ENCODE results near the gene CCDC144A.
"Not testable (repeated sequence)": the region's sequence is repeated elsewhere in the genome, so short reads cannot be mapped to it uniquely, and the experiment has no call there.

Gene CCDC144A

GRCh38 chr17:16689731-16690281 lies at the start of gene CCDC144A:
TSS of gene CCDC144A (plus strand) at chr17:16690241. CDS start at chr17:16690401, 160 bp downstream.
- DNase-seq (ENCODE audit: low spot score): not testable (repeated sequence)

- no peak for DNase-seq (ENCODE audit: low spot score)
These were observed 40.5 kb upstream of the CCDC144A start for GRCh38 chr17:16649585-16649984.

DNA sequence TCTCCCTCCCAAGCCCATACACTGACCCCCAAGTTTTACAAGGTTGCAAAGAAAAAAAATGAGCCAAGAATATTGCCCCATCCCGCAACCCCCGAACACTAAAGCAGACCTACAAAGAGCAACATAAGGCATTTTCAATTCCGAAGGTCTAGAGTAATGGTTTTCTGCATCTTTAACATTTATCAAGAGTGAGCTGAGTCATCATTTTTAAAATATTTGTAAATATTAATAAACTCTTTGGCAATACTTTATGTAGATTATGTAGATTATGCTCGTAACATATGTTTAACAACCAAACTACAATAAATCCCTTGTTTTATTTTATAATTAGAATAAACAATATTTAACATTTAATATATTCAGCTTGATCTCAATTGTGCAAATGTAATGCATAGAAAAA lies 37.8 kb upstream of the CCDC144A start:
- DNase-seq (ENCODE audit: low spot score): no peak

DNA sequence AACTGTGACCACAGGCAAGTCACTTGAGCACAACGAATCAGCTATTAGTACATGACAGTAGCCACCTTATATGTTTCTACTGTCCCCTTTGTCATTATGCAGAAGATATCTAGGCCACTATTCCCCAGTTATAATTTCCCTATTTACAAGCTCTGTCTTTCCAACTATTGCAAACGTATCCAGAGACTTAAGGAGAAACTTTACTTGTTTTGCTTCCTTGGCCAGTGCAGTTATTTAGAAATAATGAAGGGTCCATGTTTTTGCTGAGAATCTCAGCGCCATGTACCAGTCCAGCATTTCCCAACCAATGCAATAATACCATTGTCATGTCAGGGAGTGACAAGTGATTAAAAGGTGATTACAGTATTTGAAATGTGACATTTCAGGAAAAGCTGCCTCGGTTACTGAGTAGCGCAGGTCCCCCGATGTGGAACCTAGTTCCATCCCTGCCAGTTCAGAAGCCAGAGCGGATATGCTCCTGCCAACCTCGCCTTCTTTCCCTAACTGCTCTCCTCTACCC lies 37.1 kb upstream of the CCDC144A start:
- peak; percentile 5 for DNase-seq (ENCODE audit: low spot score)

DNA sequence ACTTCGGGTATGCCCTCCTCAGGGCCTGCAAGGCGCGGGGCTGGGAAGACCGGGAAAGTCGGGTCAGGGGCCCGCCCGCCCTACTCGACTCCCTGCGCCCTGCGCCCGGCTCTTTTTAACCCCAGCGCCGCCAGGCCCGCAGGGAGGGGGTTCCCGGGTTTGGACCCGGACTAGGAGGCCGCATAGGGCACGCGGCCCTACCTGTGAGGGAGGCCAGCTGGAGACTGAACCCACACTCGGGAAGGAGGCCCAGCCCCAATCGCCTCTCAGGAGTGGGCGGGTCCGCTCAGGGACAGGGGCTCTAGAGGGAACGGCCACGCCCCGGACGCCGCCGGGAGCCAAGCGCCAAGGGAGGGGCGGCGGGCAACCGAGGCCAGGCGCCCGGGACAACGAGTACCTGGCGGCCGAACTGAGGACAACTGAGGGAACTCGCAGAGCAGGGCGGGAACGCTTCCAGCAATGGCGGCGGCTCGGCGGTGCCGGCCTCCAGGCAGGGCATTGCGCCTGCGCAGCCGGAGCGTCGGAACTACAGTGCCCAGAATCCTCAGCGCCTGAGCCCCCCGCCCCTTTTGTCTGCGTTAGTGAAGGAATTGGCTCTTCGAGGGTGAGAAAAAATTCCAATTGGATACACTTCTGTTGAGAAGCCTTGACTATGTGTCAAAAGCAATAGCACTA lies 36.5 kb upstream of the CCDC144A start, which contains the start of gene ZNF624:
ZNF624 (minus strand) TSS at position 484 of the 675 bp plus-strand sequence.
- DNase-seq (ENCODE audit: low spot score): peak; percentile 99

DNA sequence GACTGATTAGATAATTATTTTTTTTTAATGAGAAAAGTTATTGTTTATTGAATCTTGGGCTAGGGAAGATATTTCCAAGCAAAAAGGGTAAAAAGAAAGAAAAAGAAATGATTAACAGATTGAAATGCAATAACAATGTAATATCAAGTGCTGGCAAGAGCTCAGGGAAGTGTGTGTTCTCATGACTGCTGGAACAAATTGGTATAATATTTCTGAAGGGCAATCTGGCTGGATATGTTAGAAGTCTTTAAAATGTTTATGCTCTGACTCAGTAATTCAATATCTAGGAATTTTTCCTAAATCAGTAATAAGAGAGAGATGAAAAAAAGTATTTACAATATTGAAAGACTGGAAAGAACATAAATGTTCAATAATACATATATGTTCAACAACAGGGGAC lies 28.8 kb upstream of the CCDC144A start:
- no peak for DNase-seq (ENCODE audit: low spot score)

DNA sequence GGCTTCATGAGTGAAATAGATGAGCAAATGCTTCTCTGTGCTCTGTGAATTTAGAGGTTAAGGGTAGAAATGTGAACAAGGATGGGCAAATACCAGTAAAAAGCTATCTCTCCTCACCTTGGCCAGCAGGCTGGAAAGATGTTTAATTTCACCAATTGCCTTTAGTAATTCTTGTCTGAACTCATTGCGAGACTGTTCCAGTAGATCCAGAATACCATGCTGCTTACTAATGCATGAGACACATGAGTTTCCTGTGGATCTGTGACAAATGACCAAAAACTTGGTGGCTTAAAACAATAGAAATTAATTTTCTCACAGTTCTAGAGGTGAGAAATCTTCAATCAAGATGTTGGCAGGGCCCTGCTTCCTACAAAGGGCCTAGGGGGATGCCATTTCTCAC lies 27.1 kb upstream of the CCDC144A start:
- no peak for DNase-seq (ENCODE audit: low spot score)

DNA sequence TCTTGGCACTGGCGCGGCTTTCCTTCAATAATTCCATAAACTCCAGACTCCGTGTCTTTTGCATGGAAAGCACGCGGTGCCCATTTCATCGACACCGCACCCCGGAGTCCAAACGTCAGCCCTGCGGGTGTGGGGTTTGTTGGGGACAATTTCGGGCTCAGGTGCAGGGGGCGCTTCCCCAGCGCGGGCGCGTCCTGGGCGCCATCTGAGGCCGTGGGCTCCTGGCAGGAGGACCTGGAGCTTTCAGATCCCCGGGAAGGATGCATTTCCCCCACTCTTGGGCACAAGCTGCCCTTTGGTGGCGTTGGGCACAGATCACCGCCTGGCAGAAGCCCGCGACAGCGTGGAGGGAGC lies 23.5 kb upstream of the CCDC144A start:
- not testable (repeated sequence) for DNase-seq (ENCODE audit: low spot score)

GRCh38 chr17:16666907-16667636 lies 23.0 kb upstream of the CCDC144A start:
- DNase-seq (ENCODE audit: low spot score): not testable (repeated sequence)

DNA sequence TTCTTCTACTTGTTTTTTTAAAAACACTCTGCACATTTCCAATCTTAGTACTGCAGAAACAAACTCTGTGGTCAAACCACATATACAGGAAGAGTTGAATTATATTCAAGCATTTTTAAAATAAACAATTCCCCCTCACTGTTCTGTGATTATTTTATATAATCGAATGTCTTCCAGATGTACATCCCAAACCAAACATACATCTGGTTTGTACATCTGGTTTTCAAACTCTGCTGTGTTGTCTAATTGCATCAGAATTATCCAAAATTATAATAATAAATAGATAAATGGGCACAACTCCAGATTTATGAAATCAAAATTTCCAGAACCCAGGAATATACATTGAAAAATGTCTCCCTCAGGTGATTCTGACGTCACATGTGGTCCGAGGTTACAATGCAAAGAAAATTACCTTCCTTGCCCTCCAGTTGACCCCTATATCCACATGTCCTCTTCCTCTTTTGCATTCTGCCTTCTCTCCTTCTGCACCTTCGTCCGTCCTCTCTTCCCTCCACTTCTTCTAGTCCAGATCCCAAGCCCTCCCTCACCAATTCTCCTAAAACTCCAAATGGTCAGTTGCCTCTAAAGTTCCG lies 13.3 kb upstream of the CCDC144A start:
- no peak for DNase-seq (ENCODE audit: low spot score)

GRCh38 chr17:16683290-16684138 lies 6.5 kb upstream of the CCDC144A start:
- not testable (repeated sequence) for DNase-seq (ENCODE audit: low spot score)

DNA sequence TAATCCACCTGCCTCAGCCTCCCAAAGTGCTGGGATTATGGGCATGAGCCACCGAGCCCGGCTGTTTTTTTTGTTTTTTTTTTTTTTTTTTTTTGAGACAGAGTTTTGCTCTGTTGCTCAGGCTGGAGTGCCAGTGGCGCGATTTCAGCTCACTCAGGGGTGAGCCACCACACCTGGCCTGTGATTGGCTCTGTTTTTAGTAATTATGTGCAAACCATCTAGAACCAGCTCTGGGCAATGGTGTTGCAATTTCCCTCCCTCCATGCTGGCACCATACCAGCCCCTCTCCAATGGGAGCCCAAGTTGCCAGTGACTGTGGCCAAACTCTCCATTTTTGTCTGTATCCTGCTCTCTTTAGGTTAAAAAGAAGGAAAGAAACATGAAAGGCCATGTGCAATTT lies 4.0 kb upstream of the CCDC144A start:
- not testable (repeated sequence) for DNase-seq (ENCODE audit: low spot score)

DNA sequence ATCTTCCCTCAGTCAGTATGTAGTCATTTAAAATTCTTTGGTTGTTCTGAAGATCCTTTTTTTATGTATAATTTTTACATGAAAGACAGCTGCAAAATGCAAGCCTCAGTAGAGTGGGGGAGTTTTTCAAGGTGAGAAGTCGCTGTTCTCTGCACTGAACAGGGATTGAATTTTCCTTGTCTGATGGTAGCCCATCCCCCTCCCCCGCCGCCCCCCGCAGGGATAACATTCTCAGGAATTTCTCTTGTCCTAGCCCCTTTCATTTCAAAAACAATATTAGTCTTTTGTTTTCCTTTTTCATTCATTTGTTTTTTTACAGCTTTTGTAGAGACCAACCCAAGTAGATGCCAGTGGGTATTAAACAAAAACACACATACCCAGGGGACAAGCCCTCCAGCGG lies 2.9 kb upstream of the CCDC144A start:
- not testable (repeated sequence) for DNase-seq (ENCODE audit: low spot score)

DNA sequence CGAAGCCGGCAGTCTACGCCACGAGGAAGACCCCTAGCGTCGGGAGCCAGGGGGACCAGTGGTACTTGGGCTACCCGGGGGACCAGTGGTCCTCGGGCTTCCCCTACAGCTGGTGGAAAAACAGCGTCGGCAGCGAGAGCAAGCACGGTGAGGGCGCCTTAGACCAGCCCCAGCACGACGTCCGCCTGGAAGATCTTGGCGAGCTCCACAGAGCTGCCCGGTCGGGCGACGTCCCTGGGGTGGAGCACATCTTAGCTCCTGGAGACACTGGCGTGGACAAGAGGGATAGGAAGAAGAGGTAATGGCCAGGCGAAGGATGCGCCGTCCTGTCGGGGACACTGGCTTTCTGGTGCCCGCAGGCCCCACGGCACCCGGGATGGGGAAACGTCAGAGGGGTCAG lies 406 bp downstream of the CCDC144A start:
- not testable (repeated sequence) for DNase-seq (ENCODE audit: low spot score)

GRCh38 chr17:16697603-16698002 lies 7.6 kb downstream of the CCDC144A start:
- not testable (repeated sequence) for DNase-seq (ENCODE audit: low spot score)

DNA sequence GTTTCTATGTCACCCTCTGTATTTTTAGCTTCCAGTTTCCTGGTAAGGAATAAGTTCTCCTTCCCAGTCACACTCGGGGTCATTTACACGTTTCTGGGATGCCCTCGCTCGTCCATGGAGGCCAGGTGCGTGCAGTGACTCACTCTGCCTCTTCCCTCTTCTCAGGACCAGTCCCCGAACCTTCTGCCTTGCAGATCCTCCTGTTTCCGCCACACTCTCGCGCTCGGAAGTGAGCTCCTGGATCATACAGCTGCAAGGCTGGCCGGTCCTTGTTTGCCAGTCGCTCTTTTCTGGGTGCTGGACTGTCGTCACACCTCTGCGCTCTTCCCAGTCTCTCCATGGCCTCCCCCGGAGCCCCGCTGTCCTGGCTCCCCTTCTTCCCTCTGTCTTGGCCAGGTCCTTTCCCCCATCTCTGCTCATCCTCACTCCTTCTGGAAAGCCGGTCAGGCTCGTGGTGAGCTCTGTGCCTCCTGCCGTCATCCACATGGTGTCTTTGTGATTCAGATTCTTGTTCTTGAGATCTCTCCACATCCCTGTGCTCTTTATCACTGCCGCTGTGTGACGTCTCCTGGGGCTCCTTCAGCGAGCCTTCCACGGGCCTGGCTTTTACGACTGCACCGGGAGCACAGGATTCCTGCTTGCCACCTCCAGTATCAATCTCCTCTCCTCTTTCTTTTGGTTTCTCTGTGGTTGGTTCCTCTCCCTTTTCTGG lies 55.6 kb downstream of the CCDC144A start:
- not testable (repeated sequence) for DNase-seq (ENCODE audit: low spot score)

DNA sequence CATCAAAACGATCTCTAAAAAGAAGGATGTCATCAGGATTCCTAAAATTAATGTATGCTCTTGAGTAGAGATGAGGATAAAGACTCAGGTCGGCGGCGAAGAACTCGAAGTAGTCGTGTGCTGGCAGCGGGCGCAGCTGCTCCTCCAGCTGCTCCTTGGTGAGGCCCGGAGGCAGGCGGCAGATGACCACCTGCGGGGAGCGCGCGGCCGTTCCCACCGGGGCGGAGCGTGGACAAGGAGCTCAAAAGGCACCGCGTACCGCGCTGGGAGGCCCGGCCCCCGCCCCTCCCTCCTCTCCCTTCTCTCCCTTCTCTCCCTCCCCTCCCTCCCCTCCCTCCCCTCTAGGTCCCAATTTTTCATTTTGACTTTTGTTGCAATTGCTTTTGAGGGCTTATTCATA lies 56.5 kb downstream of the CCDC144A start:
- not testable (repeated sequence) for DNase-seq (ENCODE audit: low spot score)

DNA sequence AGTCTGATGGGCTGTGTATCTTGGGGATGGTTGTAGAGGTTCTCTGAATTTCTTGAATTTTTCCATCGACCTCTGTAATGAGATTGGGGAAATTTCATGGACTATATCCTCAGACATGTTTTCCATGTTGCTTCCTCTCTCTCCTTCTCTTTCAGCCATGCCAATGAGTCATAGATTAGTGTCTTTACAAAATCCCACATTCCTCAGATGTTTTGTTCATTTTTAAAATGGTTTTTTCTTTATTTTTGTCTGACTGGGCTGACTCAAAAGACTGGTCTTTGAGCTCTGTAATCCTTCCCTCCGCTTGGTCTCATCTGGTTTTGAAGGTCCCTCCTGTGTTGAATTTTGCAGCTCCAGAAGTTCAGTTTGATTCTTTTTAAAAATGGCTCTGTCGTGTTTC lies 60.5 kb downstream of the CCDC144A start:
- DNase-seq (ENCODE audit: low spot score): not testable (repeated sequence)

- peak; percentile 17 for DNase-seq (ENCODE audit: low spot score)
These were observed 61.3 kb downstream of the CCDC144A start for GRCh38 chr17:16751224-16751923.

DNA sequence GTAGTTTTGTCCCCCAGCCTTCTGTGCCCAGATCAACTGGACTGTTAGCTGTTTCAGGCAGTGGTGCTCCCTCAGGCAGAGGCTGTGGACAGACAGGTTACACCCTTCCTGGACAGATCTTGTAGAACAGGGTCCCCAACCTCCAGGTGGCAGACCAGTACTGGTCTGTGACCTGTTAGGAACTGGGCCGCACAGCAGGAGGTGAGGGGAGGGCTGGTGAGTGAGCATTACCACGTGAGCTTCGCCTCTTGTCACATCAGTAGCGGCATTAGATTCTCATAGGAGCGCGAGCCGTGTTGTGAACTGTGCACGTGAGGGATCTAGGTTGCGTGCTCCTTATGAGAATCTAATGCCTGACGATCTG lies 61.9 kb downstream of the CCDC144A start:
- not testable (repeated sequence) for DNase-seq (ENCODE audit: low spot score)
